ENCODE data around the gene ANKFN1. TPM values are rescaled to one million over a fixed set of nuclear protein-coding genes. Genes with fewer than 3 reads are reported as not detected.

ANKFN1 gene
- total RNA-seq, 1 donor from 2014 or later = not detected

DNA sequence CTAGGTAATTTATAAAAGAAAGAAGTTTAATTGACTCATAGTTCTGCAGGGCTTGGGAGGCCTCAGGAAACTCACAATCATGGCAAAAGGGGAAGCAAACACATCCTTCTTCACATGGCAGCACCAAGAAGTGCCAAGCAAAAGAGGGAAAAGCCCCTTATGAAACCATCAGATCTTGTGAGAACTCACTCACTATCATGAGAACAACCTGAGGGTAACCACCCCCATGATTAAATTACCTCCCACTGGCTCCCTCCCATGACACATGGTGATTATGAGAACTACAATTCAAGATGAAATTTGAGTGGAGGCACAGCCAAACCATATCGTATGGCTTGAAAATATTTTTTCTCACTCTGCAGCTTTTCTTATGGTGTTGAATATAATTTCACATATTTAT is 151.7 kb downstream of the ANKFN1 start:
- Histone ChIP-seq H3K4me2 (ENCODE audit: low read length) (no peak overlapping the region), H3K27ac (ENCODE audit: low read depth, low read length) (no peak overlapping the region), H3K9me3 (ENCODE audit: insufficient read depth, low read depth, low read length) (no peaks in the 10 kb centered on the region), H3K36me3 (ENCODE audit: insufficient read depth, low read length) (no peaks in the 10 kb centered on the region), H3K79me2 (ENCODE audit: insufficient read depth, low read length) (no peaks in the 10 kb centered on the region), H3K27me3 (ENCODE audit: insufficient read depth, low read length) (no peaks in the 10 kb centered on the region), H2AFZ (ENCODE audit: low read depth, low read length) (no peak overlapping the region), H3K4me1 (ENCODE audit: insufficient read depth, low read length) (no peaks in the 10 kb centered on the region), H3K4me3 (ENCODE audit: insufficient read depth, low read depth, low read length) (no peak overlapping the region), H4K20me1 (ENCODE audit: insufficient read depth, low read length) (no peaks in the 10 kb centered on the region), H3K9ac (ENCODE audit: low read length) (no peak overlapping the region)
- Mint-ChIP-seq H3K27ac (ENCODE audit: unreplicated experiment) (no peak overlapping the region), H3K27me3 (ENCODE audit: low read depth, unreplicated experiment) (no peaks in the 10 kb centered on the region), H3K9me3 (ENCODE audit: unreplicated experiment) (peaks cover 2% of the 10 kb centered on the region), H3K36me3 (ENCODE audit: low read depth, unreplicated experiment) (no peaks in the 10 kb centered on the region), H3K4me3 (ENCODE audit: unreplicated experiment) (no peak overlapping the region), H3K4me1 (ENCODE audit: low read depth, unreplicated experiment) (no peaks in the 10 kb centered on the region)
- no peak for FAIRE-seq
- no peak for DNase-seq (ENCODE audit: low read depth)
- TF ChIP-seq, protein P1, sequence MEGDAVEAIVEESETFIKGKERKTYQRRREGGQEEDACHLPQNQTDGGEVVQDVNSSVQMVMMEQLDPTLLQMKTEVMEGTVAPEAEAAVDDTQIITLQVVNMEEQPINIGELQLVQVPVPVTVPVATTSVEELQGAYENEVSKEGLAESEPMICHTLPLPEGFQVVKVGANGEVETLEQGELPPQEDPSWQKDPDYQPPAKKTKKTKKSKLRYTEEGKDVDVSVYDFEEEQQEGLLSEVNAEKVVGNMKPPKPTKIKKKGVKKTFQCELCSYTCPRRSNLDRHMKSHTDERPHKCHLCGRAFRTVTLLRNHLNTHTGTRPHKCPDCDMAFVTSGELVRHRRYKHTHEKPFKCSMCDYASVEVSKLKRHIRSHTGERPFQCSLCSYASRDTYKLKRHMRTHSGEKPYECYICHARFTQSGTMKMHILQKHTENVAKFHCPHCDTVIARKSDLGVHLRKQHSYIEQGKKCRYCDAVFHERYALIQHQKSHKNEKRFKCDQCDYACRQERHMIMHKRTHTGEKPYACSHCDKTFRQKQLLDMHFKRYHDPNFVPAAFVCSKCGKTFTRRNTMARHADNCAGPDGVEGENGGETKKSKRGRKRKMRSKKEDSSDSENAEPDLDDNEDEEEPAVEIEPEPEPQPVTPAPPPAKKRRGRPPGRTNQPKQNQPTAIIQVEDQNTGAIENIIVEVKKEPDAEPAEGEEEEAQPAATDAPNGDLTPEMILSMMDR (IDR thresholded peaks at IDR 0.05; ENCODE audit: insufficient read depth, low read depth, low read length) = no peak
- no peak for TF ChIP-seq EZH2 (IDR thresholded peaks at IDR 0.05; ENCODE audit: insufficient read depth, low read length)

DNA sequence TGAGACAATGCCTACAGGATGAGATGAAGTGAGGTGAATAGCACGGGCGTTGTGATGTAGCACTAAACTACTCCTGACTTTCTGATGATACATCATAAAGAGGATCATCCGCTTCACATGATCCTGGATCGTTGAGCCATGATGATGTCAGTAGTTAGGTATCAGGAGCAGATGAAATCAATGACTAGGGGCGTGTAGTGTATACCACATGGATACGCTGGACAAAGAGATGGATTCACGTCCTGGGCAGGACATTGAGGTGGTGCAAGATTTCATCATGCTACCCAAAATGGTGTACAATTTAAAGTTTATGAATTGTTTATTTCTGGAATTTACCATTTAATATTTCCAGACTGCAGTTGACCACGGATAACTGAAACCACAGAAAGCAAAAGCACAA is 156.6 kb downstream of the ANKFN1 start:
- no peaks in the 10 kb centered on the region for H3K9me3 ChIP-seq (ENCODE audit: insufficient read depth, low read depth, low read length)
- H4K20me1 ChIP-seq (ENCODE audit: insufficient read depth, low read length) = no peaks in the 10 kb centered on the region
- FAIRE-seq (no peak), DNase-seq (ENCODE audit: low read depth) (peak; percentile 70)
- no peak overlapping the region for H3K4me3 ChIP-seq (ENCODE audit: insufficient read depth, low read depth, low read length)
- no peaks in the 10 kb centered on the region for H3K4me1 ChIP-seq (ENCODE audit: insufficient read depth, low read length)
- peaks cover 2% of the 10 kb centered on the region for H3K9me3 Mint-ChIP-seq (ENCODE audit: unreplicated experiment)
- H3K27me3 ChIP-seq (ENCODE audit: insufficient read depth, low read length) = no peaks in the 10 kb centered on the region
- H3K79me2 ChIP-seq (ENCODE audit: insufficient read depth, low read length) = no peaks in the 10 kb centered on the region
- H3K9ac ChIP-seq (ENCODE audit: low read length) = no peak overlapping the region
- H3K4me3 Mint-ChIP-seq (ENCODE audit: unreplicated experiment) = no peak overlapping the region
- H3K27me3 Mint-ChIP-seq (ENCODE audit: low read depth, unreplicated experiment) = no peaks in the 10 kb centered on the region
- H2AFZ ChIP-seq (ENCODE audit: low read depth, low read length) = no peak overlapping the region
- H3K36me3 Mint-ChIP-seq (ENCODE audit: low read depth, unreplicated experiment) = no peaks in the 10 kb centered on the region
- H3K27ac Mint-ChIP-seq (ENCODE audit: unreplicated experiment) = no peak overlapping the region
- H3K4me2 ChIP-seq (ENCODE audit: low read length) = no peak overlapping the region
- peaks cover under 1% of the 10 kb centered on the region for H3K4me1 Mint-ChIP-seq (ENCODE audit: low read depth, unreplicated experiment)
- no peaks in the 10 kb centered on the region for H3K36me3 ChIP-seq (ENCODE audit: insufficient read depth, low read length)
- no peak overlapping the region for H3K27ac ChIP-seq (ENCODE audit: low read depth, low read length)
- TF ChIP-seq EZH2 (IDR thresholded peaks at IDR 0.05; ENCODE audit: insufficient read depth, low read length) = no peak
- TF ChIP-seq, protein P1 (IDR thresholded peaks at IDR 0.05; ENCODE audit: insufficient read depth, low read depth, low read length) = no peak

DNA sequence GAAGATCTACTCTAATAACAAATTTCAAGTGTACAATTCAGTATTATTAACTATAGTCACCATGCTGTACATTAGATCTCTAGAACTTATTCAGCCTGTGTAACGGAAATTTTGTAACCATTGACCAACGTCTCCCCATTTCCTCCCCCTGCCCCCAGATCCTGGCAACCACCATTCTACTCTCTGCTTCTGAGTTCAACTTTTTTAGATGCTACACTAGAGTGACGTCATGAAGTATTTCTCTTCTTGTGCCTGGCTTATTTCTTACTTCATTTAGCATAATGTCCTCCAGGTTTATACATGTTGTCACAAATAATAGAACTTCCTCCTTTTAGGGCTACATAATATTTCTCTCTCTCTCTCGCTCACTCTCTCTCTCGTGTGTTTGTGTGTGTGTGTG is 157.5 kb downstream of the ANKFN1 start:
- H3K9me3 Mint-ChIP-seq (ENCODE audit: unreplicated experiment) = peaks cover 2% of the 10 kb centered on the region
- no peaks in the 10 kb centered on the region for H3K4me1 ChIP-seq (ENCODE audit: insufficient read depth, low read length)
- no peak overlapping the region for H2AFZ ChIP-seq (ENCODE audit: low read depth, low read length)
- peaks cover 5% of the 10 kb centered on the region for H3K4me1 Mint-ChIP-seq (ENCODE audit: low read depth, unreplicated experiment)
- H3K27ac Mint-ChIP-seq (ENCODE audit: unreplicated experiment) = no peak overlapping the region
- no peak overlapping the region for H3K4me2 ChIP-seq (ENCODE audit: low read length)
- H3K9ac ChIP-seq (ENCODE audit: low read length) = no peak overlapping the region
- H3K79me2 ChIP-seq (ENCODE audit: insufficient read depth, low read length) = no peaks in the 10 kb centered on the region
- no peaks in the 10 kb centered on the region for H3K9me3 ChIP-seq (ENCODE audit: insufficient read depth, low read depth, low read length)
- no peaks in the 10 kb centered on the region for H4K20me1 ChIP-seq (ENCODE audit: insufficient read depth, low read length)
- DNase-seq (ENCODE audit: low read depth) = no peak
- H3K27me3 Mint-ChIP-seq (ENCODE audit: low read depth, unreplicated experiment) = no peaks in the 10 kb centered on the region
- no peak overlapping the region for H3K4me3 Mint-ChIP-seq (ENCODE audit: unreplicated experiment)
- no peak for FAIRE-seq
- TF ChIP-seq EZH2 (IDR thresholded peaks at IDR 0.05; ENCODE audit: insufficient read depth, low read length) = no peak
- TF ChIP-seq, protein P1 (IDR thresholded peaks at IDR 0.05; ENCODE audit: insufficient read depth, low read depth, low read length) = no peak
- H3K27ac ChIP-seq (ENCODE audit: low read depth, low read length) = no peak overlapping the region
- no peaks in the 10 kb centered on the region for H3K36me3 ChIP-seq (ENCODE audit: insufficient read depth, low read length)
- H3K36me3 Mint-ChIP-seq (ENCODE audit: low read depth, unreplicated experiment) = no peaks in the 10 kb centered on the region
- no peaks in the 10 kb centered on the region for H3K27me3 ChIP-seq (ENCODE audit: insufficient read depth, low read length)
- no peak overlapping the region for H3K4me3 ChIP-seq (ENCODE audit: insufficient read depth, low read depth, low read length)
